HL-60 (cell line): Measurements from ENCODE around the gene SCAMP2.

Experiments used
- DNase-seq, 2 experiments: peaks; one replicate each; pipeline ENCODE4 v3.0.0-alpha.2; 2010 to 2020; ENCODE audit warnings: low read depth in 1 of 2, low spot score in 1 of 2
- H3K27ac ChIP-seq: fragments of 250-450 bp; sonication (Bioruptor Pico); replicated peaks from 2 replicates; pipeline ENCODE4 v1.5.1; 2020; ENCODE audit warnings: mild to moderate bottlenecking, moderate library complexity
- H3K27me3 ChIP-seq: fragments of 250-450 bp; sonication (Bioruptor Pico); 2 replicates; pipeline ENCODE4 v1.5.1; 2021; ENCODE audit warnings: mild to moderate bottlenecking, moderate library complexity; ENCODE audit not compliant: insufficient read depth, poor library complexity, severe bottlenecking
- H3K4me3 ChIP-seq: replicated peaks from 2 replicates; pipeline ENCODE4 v1.5.1; 2011; ENCODE audit warnings: mild to moderate bottlenecking, control low read depth, low read length; ENCODE audit not compliant: insufficient read depth
- GABPA ChIP-seq: IDR thresholded peaks from 2 replicates; pipeline ENCODE4 v1.6.1; 2012; ENCODE audit warnings: low read depth
- POLR2AphosphoS5 ChIP-seq: IDR thresholded peaks from 2 replicates; pipeline ENCODE4 v1.6.1; 2012; ENCODE audit warnings: low read depth
- REST ChIP-seq: IDR thresholded peaks from 2 replicates; pipeline ENCODE4 v1.6.1; 2012; ENCODE audit warnings: low read depth; ENCODE audit not compliant: insufficient replicate concordance
- SPI1 ChIP-seq: IDR thresholded peaks from 2 replicates; pipeline ENCODE4 v1.6.1; 2012; ENCODE audit warnings: low read depth, mild to moderate bottlenecking, borderline replicate concordance
- TF ChIP-seq, protein P1 (sequence below): IDR thresholded peaks from one replicate; pipeline ENCODE4 v1.5.1; 2011; ENCODE audit warnings: low read length, control low read depth, inconsistent platforms; ENCODE audit not compliant: insufficient read depth

SCAMP2 gene

DNA sequence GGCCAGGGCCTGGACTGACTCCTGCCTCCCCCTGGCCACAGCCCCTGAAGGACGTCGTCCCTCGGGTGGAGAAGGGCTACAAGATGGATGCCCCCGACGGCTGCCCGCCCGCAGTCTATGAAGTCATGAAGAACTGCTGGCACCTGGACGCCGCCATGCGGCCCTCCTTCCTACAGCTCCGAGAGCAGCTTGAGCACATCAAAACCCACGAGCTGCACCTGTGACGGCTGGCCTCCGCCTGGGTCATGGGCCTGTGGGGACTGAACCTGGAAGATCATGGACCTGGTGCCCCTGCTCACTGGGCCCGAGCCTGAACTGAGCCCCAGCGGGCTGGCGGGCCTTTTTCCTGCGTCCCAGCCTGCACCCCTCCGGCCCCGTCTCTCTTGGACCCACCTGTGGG lies 70.9 kb downstream of the SCAMP2 start:
- no peak for DNase-seq
- Histone ChIP-seq H3K27ac (no peak overlapping the region), H3K4me3 (no peak overlapping the region), H3K27me3 (no peaks in the 10 kb centered on the region)
- TF ChIP-seq, protein P1, sequence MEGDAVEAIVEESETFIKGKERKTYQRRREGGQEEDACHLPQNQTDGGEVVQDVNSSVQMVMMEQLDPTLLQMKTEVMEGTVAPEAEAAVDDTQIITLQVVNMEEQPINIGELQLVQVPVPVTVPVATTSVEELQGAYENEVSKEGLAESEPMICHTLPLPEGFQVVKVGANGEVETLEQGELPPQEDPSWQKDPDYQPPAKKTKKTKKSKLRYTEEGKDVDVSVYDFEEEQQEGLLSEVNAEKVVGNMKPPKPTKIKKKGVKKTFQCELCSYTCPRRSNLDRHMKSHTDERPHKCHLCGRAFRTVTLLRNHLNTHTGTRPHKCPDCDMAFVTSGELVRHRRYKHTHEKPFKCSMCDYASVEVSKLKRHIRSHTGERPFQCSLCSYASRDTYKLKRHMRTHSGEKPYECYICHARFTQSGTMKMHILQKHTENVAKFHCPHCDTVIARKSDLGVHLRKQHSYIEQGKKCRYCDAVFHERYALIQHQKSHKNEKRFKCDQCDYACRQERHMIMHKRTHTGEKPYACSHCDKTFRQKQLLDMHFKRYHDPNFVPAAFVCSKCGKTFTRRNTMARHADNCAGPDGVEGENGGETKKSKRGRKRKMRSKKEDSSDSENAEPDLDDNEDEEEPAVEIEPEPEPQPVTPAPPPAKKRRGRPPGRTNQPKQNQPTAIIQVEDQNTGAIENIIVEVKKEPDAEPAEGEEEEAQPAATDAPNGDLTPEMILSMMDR: no peak
- TF ChIP-seq GABPA: no peak
- no peak for TF ChIP-seq POLR2AphosphoS5
- TF ChIP-seq SPI1: no peak
- TF ChIP-seq REST: no peak

DNA sequence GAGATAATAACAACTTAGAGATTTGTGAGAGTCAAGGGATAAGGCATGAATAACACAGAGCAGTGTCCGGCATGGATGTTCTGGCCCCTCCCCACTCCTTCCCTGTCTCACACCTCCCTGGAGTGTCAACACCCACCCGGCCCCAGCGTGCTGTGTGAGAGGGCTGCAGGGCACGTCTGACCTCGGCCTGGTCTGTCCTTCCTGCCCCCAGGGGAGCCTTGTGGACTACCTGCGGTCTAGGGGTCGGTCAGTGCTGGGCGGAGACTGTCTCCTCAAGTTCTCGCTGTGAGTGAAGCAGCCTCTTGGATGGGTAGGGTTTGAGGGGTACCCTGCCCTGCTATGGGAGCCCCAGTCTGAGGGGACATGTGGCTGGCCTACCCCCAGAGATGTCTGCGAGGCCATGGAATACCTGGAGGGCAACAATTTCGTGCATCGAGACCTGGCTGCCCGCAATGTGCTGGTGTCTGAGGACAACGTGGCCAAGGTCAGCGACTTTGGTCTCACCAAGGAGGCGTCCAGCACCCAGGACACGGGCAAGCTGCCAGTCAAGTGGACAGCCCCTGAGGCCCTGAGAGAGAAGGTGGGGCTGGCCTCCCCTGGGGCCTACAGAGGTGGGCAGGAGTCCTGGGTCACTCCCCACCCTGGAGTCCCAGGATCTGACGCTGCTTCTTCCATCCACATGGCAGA lies 71.7 kb downstream of the SCAMP2 start:
- no peaks in the 10 kb centered on the region for H3K27me3 ChIP-seq
- peak overlapping the region; percentile 63 for H3K27ac ChIP-seq
- no peak overlapping the region for H3K4me3 ChIP-seq
- TF ChIP-seq, protein P1: no peak
- TF ChIP-seq REST (no peak), POLR2AphosphoS5 (no peak; the same call in 1 of the 2 replicates), SPI1 (no peak), GABPA (no peak)
- no peak for DNase-seq

DNA sequence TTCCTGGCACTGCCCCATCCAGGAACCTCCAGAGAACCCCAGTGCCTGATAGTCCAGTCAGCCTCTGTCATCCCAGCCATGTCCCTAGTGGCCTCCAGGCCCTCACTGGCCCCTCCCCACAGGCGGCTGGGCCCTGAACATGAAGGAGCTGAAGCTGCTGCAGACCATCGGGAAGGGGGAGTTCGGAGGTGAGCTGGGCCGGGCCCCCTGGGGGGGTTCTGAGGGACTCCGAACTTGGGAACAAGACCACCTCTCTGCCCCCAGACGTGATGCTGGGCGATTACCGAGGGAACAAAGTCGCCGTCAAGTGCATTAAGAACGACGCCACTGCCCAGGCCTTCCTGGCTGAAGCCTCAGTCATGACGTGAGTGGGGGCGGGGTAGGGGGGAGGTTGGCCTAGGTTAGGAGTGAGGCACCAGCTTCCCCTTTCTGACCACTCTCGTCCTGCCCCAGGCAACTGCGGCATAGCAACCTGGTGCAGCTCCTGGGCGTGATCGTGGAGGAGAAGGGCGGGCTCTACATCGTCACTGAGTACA lies 72.5 kb downstream of the SCAMP2 start:
- Histone ChIP-seq H3K4me3 (no peak overlapping the region), H3K27ac (peak overlapping the region; percentile 63), H3K27me3 (no peaks in the 10 kb centered on the region)
- TF ChIP-seq GABPA (no peak), SPI1 (no peak), POLR2AphosphoS5 (no peak), REST (no peak)
- TF ChIP-seq, protein P1: no peak
- peak in 1 of 2 experiments; percentile 79 for DNase-seq
